GM13976 (cell line): Measurements from ENCODE around the gene SKIC3.

Source experiments
- DNase-seq: peaks from one replicate; pipeline ENCODE4 v3.0.0; 2012; ENCODE audit warnings: low spot score
- in situ Hi-C: fragments of 300-500 bp; cut with MboI; formaldehyde crosslinking; loops from one replicate; pipeline ENCODE4 v1.12.0; 2022; ENCODE audit warnings: low sequenced_read_pairs, mixed read lengths, inconsistent platforms; ENCODE audit not compliant: unreplicated experiment
- TF ChIP-seq, protein P1 (sequence below): IDR thresholded peaks from 2 replicates; pipeline ENCODE4 v1.5.1; 2012; ENCODE audit warnings: borderline replicate concordance, mild to moderate bottlenecking; ENCODE audit not compliant: insufficient read depth; ENCODE audit errors: extremely low read depth, missing control alignments, control extremely low read depth

SKIC3 gene

DNA sequence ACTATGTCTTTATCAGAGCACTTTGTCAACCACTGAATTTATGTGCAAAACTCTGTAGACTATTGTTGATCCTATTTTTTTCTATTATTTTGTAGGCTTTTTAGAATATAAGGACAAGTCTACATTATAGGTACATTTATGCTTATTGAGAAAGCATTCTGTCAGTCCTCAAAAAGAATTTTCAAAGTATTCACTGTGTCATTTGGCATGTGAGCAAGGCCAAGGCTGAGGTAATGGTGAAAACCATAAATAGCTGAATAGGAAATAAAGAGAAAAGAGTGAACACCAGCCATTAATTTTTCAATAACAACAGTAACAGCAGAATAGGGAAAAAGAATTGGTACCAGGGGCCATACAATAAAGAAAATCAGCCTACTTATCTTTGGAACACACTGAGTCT, 21.0 kb downstream of the SKIC3 start:
- in situ Hi-C loops: no loop called here
- DNase-seq: no peak
- TF ChIP-seq, protein P1, sequence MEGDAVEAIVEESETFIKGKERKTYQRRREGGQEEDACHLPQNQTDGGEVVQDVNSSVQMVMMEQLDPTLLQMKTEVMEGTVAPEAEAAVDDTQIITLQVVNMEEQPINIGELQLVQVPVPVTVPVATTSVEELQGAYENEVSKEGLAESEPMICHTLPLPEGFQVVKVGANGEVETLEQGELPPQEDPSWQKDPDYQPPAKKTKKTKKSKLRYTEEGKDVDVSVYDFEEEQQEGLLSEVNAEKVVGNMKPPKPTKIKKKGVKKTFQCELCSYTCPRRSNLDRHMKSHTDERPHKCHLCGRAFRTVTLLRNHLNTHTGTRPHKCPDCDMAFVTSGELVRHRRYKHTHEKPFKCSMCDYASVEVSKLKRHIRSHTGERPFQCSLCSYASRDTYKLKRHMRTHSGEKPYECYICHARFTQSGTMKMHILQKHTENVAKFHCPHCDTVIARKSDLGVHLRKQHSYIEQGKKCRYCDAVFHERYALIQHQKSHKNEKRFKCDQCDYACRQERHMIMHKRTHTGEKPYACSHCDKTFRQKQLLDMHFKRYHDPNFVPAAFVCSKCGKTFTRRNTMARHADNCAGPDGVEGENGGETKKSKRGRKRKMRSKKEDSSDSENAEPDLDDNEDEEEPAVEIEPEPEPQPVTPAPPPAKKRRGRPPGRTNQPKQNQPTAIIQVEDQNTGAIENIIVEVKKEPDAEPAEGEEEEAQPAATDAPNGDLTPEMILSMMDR: no peak

DNA sequence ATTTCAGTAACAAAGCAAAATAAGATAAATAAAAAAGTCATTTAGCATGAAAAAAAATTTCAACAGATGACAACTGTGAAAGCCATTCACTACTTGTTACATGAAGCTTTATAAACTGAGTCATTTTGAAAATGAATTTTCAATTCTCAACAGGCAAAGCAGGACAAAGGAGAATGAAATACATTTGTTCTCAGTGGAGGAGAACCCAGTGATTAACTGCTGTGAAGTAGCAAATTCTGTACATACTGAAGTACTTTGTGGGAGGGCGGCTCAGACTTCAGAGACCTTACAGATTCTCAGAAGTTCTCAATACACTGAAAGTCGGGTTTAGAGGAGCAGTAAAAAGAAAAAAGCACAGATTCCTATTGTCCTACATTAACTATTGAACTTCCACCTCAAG, 21.7 kb downstream of the SKIC3 start:
- no peak for DNase-seq
- TF ChIP-seq, protein P1: no peak
- in situ Hi-C loops: no loop called here

DNA sequence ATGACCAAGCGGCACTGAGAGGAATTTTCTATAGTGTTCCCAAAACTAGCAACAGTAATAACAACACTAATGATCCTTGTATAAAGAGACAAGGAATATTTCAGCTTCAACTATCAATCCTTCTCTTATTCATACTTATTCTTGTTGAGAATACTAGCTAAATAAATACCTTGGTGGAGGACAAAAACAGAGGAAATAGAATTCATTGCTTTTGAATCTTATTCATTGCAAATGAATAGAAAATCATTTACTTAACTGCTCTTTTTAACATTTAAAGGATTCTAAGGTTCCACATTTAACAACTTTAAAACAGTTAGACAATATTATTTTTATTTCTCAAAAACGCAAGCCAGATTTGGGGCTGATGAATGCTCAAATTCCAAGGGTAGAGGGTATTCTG, 22.4 kb downstream of the SKIC3 start:
- in situ Hi-C loops: no loop called here
- TF ChIP-seq, protein P1: no peak
- DNase-seq: no peak

DNA sequence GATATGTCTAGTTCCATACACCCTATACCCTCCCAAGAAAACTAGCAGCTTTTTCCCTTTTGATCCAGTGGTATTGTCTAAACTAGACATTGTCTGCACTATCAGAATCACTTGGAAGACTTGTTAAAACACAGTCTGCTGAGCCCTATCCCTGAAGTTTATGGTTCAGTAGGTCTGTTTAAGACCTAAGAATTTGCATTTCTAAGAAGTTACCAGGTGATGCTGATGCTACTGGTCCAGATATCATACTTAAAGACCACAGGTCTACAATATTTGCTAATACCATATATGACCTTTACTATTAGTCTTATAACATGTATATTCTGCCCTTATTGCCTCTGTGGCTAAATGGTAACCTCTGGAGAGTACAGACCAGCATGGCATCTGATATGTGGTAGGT, 23.3 kb downstream of the SKIC3 start:
- TF ChIP-seq, protein P1: no peak
- in situ Hi-C loops: no loop called here
- DNase-seq: no peak

DNA sequence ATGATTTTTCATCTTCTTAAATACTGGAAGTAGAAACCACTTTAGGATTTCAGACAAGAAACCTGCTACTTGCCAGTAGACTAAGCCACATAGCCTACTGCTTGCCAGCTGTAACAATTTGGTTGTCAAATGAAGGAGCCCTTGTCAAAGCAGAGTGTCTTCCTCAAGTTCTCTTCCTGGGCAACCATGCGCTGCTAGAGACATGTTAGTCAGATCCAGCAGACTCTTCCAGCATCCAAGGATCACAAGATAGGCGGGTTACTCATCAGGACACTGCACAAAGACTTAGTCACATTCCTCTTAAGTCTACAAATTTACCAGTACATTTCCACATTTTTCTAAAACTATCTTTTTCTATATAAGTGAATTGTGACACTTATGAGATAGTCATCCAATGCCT, 24.4 kb downstream of the SKIC3 start:
- no peak for DNase-seq
- TF ChIP-seq, protein P1: no peak
- in situ Hi-C loops: no loop called here

DNA sequence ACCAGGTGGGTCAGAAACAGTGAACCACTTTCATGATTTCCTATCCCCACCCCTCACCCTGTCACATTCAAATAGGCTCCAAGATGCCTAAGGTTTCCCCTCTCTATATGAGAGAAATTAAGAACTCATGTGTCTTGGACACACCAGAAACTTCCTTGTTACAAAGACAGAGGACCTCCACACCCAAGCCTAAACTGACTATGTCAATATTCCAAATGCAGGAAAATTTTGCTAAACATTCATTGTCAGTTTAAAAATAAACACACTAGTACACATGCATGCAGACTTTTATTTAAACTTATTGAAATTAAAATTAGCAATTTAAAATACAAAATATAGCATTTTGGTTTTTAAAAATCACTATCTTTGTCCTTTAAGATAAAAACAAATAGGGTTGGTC, 26.2 kb downstream of the SKIC3 start:
- TF ChIP-seq, protein P1: no peak
- in situ Hi-C loops: no loop called here
- DNase-seq: no peak

DNA sequence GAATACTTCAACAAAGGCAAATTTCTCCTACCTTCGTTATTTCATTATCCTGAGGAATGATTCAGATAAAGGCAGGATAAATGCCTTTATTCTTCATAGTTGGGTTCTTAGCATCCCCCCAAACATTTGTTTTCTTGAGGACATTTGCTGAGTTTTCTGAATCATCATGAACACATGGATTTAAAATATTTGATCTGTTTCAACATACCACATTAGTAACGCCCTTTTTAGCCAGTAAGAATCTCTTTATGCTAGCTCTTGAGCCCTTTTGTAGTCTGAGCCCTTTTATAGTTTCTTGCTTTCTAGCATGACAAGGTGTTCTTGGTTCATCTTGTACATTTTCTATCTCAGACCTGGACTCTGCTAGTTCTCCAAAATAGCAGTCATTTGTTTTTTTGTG, 27.9 kb downstream of the SKIC3 start:
- DNase-seq: no peak
- in situ Hi-C loops: no loop called here
- TF ChIP-seq, protein P1: no peak
